Hematopoietic multipotent progenitor cell (in vitro differentiated cells): ENCODE measurements around the gene EIF3D. TPM values are rescaled to one million over a fixed set of nuclear protein-coding genes. Genes with fewer than 3 reads are reported as not detected.
"Not testable (repeated sequence)": the region's sequence is repeated elsewhere in the genome, so short reads cannot be mapped to it uniquely, and the experiment has no call there.

Experiments
- DNase-seq, 3 donors: peaks; one replicate each; pipeline ENCODE4 v3.0.0-alpha.2; 2011 to 2015; ENCODE audit warnings: low read depth in 2 of 3, low spot score in 2 of 3
- total RNA-seq: library from RNA; depleted of rRNA; stranded (reverse); fragments of >200 nt; gene quantifications from one replicate; pipeline ENCODE4 v1.2.3, GENCODE V29; 2012

The EIF3D gene
- total RNA-seq, 1 donor = 795 TPM

DNA sequence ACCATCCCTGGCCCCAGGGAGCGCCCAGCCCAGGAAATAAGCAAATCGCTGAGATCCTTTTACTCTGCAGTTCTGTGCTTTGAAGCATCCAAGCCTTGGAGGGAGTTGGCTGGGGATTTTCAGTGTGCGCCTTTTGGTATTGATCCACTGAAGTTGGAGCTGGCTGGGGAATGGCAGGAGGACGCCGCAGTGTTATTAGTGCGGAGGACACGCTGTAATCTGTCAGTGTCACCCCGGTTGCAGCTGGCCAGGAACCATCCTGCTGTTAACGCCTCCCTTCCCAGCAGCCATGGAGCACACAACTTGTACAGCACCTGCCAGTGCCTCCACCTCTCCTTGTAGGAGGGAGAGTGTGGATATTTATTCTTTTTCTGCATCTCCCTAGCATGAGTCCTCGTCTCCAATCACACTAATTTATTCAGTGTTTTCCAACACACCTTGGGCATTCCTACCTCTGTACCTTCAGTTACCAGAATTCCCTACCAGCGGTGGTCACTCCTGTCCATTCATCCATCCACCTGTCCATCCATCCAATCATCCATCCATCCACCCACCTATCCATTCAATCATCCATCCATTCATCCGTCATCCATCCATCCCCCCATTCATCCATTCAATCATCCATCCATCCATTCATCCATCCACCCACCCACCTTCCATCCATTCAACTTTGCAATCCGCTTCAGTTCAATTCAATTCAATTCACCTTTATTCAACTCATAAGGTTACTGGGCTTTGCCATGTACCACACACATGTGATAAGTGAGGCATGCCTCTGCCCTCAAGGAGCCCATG is 21.9 kb upstream of the EIF3D start:
- no peak for DNase-seq

DNA sequence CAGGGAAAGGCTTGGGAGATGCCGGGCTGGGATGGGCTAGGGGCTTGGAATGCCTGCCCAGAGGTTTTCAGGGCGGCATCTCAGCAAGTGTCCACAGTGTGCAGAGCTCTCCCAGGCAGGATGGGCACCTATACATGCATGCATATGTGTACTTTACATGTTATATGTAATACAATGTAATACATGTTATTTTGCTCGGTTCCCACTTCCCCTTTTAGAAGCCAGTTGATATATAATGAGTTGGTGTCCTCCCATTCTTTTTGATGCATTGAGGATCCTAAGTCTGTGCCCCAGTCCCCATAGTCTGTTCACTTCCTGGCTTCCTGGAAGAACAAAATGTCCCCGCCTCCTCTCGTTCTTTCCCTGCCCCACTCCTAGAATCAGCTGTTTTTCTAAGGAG is 20.1 kb upstream of the EIF3D start:
- no peak for DNase-seq

DNA sequence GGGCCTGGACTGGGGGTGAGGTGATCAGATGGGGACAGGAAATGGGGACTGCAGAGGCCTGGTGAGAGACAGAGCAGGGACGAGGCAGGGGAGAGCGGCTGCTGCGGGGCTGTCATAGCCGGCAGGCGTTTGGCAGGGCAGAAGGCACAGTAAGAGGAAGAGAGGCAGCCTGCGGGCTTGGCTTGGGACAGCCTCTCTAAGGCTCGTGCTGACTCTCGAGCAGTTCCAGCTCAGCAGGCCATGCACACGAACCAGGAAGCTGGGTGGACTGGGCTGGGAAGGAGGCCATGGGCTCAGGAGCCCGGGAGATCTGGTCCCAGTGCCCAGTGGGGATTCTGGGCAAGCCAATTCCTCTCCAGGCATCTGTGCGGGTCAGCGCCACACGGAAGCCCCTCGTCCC is 19.6 kb upstream of the EIF3D start:
- DNase-seq = no peak

DNA sequence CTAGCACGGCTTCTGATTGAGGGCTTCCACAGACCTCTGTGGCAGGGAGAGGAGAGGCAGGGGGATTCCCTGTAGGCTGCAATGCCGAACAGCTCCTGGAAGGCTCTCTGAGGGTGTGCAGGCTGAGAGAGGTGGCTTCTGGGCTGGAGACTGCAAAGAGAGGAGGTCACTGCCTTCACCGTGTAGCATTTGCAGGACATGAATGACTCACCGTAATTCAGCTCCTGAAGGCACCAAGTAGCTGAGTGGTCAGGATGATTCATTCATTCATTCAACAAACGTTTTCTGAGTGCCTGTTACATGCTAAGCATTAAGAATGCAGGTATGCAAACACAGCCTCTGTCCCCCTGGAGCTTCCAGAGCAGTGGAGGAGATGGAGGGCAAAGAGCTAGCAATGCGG is 18.0 kb upstream of the EIF3D start:
- no peak for DNase-seq

DNA sequence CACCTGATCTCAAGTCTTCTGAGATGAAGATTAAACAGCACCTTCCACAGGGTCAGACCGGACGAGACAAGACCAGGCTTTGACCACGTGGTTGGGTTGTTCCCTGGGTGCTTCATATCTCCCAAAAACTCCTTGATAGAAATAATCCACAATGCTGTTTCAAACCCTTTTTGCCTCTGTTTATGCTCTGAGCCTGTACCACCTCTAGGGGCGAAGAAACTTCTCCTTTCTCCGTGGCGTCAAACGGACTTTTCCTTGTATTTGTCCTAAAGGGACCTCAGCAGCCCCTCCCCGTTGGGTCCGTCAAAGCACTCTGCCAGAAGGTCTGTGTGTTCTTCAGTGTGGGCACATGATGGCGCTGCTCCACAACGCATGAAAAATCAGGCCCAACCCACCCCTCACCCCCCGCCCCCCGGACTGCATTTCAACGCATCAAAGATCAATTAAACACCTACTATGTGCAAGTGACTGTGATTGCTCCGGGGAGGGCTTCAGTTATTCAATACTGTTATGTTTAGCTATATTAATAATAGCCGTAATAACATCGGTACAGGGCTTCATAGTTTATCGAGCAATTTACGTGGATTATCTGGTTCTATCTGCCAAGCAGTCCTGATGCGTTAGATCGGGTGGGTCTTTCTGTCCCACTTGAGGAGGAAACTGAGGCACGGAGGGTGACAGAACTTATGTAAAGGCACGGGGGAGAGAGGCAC is 17.3 kb upstream of the EIF3D start:
- DNase-seq = peak in 2 of 3 donors; percentile 76 to 78

DNA sequence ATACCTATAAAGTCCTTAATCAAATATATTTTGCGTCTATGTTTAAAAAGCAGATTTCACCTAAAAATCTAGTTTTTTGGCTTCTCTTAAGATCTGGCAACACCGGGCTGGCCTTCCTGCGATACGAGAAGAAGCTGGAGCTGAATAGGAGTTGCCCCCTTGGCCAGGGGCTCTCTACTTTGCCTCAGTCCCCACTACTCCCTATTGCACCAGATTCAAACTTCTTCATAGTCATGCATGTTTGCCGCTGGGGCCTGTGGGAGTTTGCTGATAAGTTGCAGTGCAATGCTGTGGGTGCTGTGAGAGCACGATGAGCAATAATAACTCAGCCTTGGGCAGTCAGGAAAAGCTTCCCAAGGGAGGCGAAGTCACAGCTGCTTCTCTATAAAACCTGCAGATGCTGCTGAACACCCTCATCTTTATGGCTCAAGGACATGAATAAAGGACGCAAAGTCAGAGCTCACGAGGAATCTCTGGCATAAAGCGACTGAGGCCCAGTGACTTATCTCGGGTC is 15.2 kb upstream of the EIF3D start:
- DNase-seq = no peak

DNA sequence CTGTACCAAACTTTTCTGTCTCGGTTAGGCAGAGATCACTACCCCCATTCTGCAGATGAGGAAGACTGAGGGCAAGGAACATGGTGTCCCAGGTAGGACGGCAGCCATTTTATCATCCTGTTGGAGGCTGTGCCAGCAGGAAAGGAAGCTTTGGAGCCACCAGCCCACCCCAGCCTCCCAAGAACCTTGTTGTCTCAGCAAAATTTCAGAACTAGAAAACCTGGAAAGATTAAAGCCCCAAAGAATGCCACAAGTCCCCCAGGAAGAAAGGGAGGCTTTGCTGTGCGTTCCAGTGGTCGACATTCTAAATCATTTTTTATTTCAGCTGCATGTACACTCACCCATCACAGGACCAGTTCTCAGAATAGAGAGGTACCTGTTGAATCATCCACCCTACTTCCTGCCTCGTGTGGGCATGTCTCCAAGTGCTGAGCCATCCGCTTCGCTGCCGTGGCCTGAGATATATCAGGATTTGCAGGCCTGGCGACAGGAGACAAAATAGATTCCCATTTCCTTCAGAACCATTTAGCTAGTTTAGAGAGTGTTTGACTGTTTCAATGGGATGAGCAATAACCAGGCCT is 13.0 kb upstream of the EIF3D start:
- peak in 2 of 3 donors; percentile 15 to 38 for DNase-seq

DNA sequence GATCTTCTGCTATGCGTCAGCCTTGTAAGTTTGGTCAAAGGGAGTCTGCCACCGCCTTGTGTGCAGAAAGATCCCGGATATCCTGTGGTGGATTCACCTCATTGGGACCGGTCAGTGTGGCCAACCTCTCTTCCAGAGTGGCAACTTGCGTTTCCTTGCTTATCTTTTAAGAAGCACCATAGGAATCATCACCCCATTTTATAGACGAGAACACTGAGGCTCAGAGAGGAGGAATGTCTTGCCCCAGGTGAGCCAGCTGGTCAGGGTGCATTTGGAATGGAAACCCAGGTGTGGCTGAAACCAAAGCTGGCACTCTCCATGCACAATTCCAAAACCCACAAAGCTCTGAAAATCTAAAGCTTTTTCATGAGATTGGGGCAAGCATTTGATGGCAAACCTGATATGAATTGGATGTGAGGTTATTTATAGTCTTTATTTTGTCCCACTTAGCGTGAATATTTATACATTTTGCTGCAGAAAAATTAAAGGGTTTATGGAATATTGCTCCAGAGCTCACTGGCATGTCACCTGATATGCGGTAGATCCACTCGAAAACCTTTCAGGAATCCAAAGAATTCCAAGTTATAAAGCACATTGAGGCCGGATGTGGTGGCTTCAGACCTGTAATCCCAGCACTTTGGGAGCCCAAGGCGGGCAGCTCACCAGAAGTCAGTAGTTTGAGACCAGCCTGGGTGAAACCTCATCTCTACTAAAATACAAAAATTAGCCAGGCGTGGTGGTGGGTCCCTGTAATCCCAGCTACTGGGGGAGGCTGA is 12.1 kb upstream of the EIF3D start:
- DNase-seq = no peak

DNA sequence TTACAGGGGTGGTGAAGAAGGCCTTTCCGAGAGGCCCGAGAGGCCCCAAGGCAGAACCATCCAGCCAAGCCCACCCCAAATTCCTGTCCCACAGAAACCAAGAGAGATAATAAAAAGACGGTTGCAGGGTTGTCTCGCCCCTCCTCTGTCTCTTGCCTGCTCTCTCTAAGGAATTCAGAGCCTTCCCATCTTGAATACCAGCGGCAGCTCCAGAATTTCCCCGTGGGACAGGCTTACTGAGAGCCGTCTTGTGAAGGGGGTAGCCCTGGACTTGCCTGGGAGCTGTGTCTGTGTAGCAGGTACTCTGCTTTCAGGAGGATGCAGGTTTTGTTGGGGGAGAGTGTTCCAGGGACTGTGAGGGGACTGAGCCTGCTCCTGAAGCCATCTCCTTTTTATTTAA is 9.6 kb upstream of the EIF3D start:
- DNase-seq = no peak

DNA sequence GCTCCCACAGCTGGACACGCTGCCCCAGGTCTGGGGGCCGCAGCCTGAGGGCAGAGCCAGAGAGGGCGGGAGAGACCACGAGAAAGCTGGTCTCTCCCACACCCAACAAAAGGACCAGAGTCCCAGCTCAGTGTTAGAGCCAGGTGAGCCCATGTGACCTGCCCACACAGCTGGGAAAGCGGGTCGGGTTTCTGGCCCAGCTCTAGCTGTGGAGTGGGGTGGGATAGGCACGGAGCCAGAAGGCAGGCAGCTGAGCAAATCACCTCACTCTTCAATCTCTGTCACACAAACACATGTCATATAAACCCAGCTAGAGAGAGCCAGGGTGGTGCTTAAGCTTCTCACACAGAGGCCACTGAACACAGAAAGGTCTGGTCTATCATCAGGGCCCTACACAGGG is 7.8 kb upstream of the EIF3D start:
- DNase-seq = no peak

DNA sequence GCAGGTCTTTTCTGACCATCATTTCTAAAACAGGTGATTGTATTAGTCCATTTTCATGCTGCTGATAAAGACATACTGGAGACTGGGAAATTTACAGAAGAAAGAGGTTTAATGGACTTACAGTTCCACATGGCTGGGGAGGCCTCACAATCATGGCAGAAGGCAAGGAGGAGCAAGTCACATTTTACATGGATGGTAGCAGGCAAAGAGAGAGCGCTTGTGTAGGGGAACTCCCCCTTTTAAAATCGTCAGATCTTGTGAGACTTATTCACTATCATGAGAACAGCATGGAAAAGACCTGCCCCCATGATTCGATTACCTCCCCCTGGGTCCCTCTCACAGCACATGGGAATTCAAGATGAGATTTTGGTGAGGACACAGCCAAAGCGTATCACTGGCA is 4.4 kb upstream of the EIF3D start:
- not testable (repeated sequence) for DNase-seq

DNA sequence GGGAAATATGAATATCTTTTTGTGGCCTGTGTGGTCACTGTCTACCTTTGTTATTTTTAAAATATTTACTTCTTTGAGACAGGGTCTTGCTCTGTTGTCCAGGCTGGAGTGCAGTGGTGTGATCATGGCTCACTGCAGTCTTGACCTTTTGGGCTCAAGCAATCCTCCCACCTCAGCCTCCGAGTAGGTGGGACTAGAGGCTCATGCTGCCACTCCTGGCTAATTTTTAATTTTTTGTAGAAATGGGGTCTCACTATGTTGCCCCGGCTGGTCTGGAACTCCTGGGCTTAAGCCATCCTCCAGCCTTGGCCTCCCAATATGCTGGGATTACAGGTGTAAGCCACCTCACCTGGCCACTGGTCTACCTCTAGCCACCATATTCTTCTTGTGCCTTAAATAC is 3.5 kb upstream of the EIF3D start:
- no peak for DNase-seq

DNA sequence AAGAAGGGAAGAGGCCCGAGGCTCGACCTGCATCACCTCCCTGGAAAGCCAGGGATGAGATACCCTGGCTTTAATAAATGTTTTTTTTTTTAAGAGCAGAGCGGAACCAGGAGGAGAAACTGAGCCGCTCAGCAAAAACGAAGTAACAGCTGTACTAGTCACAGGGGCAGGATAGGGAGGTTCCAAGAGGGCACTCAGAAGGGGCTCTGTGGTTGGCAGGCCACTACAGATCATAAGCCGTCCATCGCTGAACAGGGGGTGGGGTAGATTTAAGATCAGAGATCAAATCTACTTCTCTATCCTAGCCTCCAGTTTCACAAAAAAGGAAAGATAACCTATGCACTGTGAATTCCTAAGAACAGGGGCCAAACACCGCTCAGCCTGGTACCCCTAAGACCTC is 625 bp downstream of the EIF3D start:
- peak in 1 of 3 donors; percentile 36 for DNase-seq

DNA sequence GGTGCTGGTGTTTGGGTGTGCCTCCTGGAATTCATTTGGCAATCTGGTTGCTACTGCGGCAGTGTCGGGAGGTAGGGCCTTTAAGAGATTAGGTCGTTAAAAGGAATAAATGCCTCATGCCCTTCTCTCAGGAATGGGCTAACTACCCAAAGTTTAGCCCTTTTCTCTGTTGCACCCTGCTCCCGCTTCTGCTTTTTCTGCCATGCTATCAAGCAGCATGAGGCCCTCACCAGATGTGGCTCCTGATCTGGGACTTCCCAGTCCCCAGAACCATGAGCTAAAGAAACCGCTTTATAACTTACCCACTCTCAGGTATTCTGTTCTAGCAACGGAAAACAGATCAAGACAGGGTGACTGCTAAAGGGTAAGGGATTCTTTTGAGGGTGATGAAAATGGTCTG is 6.3 kb downstream of the EIF3D start:
- DNase-seq = no peak

DNA sequence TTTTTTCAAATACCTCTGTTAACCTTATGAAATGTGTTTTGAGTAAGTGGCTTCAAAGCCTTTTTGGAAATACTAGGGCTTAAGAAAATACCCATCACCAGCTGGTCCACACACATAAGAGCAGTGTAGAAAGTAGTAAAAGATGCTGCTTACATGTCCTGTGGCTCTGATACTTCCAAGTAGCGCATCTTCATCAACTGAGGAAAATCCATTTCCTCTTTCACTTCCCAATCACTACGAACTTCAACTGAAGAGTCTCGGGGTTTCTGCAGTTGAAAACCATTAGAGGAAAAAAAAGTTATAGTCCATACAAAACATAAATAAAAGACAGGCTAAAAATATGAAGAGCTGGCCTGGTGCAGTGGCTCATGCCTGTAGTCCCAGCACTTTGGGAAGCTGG is 8.5 kb downstream of the EIF3D start:
- DNase-seq = no peak

DNA sequence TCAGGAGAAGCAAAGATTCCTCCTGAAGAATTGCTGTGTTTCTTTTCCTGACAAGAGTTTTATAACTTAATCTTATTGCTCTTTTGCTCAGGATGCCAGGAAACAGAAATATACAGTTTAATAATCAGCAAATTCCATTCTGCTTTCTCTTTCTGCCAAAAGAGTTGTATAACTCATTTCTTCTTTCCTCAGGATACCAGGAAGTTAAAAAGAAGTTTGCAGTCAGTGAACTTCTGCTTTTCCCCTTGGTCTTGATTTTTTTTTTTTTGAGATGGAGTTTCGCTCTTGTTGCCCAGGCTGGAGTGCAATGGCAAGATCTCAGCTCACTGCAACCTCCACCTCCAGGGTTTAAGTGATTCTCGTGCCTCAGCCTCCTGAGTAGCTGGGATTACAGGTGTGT is 9.1 kb downstream of the EIF3D start:
- DNase-seq = not testable (repeated sequence)

DNA sequence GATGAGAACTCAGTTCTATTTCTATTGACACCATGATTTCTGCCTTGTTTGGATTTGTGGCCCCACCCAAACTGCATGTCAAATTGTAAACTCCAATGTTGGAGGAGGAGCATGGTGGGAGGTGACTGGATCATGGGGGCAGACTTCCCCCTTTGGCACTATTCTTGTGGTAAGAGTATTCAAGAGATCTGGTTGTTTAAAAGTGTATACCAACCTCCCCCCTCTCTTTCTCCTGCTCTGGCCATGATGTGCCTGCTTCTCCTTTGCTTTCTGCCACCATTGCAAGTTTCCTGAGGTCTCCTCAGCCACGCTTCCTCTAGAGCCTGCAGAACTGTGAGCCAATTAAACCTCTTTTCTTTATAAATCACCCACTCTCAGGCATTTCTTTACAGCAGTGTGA is 14.2 kb downstream of the EIF3D start:
- DNase-seq = no peak

DNA sequence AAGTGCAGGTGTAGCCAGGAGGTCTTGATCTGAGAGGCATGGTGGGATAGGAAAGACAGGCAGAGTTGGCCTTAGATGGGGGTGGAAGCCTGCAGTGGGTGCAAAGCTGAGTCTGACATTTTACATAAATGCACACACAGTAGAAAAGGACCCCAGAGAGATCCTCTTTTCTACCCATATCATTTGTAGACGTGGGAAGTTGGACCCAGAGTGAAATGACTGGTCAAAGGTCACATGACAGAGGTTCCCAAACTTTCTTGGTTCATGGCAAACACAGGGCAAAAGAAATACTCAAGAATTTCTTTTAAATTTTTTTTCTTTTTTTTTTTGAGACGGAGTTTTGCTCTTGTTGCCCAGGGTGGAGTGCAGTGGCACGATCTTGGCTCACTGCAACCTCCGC is 16.0 kb downstream of the EIF3D start:
- DNase-seq = no peak

DNA sequence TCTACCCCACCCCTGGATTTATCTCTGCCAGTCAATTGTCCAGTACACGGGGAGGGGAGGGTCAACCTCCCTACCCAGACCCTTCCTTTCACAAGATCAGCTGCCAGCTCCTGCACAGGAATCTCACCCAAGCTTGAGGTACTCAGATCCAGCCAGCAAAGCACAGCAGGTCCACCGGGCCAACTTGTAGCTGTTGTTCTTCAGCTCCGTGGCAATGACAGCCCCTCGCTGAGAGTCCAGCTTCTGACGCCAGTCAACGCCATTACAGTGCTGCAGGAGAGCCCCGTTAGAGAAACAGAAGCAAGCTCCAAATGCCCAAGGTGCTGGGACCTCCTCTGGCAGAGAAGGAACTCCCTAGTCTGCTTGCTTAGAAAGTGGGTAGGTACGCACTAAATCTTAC is 16.6 kb downstream of the EIF3D start:
- no peak for DNase-seq

DNA sequence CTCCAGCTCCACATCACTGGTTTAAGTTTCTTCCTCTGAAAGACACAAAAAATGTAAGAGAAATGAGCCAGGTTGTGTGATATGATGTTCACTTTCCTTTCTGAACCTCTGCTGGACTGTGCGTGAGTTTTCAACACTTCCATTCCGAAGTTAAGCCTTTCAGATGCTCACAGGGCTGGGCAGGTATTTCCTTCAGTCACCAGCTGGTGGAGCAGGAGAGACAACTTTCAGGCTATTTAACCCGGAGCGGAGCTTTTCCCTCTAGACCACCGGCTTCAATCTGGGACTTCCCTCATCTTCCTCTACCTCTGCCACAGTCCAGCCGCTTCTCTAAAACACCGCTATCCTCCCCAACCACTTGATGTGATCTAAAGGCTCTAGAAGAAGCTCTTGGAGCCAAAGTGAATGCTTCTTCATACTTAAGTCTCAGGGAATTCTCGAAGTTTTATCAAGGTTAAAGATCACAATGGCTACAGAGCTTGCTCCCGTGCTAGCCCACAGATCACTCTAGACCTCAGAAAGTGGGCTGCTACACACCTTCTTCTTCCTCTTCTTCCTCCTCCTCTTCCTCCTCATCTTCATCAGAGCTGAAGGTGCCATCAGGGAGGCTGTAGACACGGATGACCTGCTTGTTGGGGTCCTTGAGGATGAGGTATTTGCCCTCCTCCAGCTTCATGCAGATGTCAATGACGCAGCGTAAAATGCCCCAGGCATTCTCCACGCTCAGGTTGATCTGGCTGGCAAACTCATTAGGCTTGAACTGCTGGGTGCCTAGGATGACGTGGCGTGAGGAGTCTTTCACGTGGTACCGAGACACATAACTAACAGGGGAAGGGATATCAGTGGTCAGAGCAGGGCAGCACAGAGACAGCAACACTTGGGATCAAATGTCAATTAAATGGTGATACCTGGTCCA is 17.7 kb downstream of the EIF3D start:
- peak in 2 of 3 donors; percentile 52 to 65 for DNase-seq
